ENCODE data around the gene DAAM2.

The DAAM2 gene

DNA sequence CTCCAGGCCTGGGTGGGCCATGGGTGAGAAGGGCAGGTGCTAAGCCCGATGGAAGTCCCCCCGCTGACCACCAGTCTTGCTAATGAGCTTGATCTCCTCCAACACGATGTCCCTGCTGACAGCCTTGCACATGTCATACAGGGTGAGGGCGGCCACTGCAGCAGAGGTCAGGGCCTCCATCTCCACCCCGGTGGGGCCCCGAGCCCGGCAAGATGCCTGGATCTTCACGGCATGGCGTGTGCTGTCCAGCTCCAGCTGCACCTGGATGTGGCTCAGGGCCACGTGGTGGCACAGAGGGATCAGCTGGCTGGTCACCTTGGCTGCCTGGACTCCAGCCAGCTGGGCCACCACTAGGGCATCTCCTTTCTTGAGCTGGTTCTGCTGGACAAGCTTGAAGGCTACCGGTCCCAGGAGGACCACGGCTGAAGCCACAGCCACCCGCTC is 114.2 kb downstream of the DAAM2 start:
- Histone ChIP-seq H3K4me1 (ENCODE audit: insufficient read depth, low read length, poor library complexity, severe bottlenecking) (no peaks in the 10 kb centered on the region), H3K4me3 (ENCODE audit: low read length, poor library complexity, severe bottlenecking) (no peak overlapping the region), H3K27me3 (ENCODE audit: insufficient read depth, low read length, poor library complexity, severe bottlenecking) (no peaks in the 10 kb centered on the region), H3K9me2 (replicated peaks; ENCODE audit: low read depth, low read length) (no peaks in the 10 kb centered on the region), H3K79me2 (ENCODE audit: insufficient read depth, low read length) (no peaks in the 10 kb centered on the region), H3F3A (ENCODE audit: low read depth) (no peaks in the 10 kb centered on the region), H2AFZ (ENCODE audit: low read length) (no peak overlapping the region), H3K36me3 (ENCODE audit: insufficient read depth, low read length) (no peaks in the 10 kb centered on the region), H3K9ac (ENCODE audit: low read depth, low read length, poor library complexity, severe bottlenecking) (no peak overlapping the region), H3K9me3 (ENCODE audit: insufficient read depth, low read depth, low read length) (no peaks in the 10 kb centered on the region), H4K20me1 (ENCODE audit: insufficient read depth, low read length, poor library complexity, severe bottlenecking) (no peaks in the 10 kb centered on the region), H3K4me2 (ENCODE audit: low read depth, low read length, poor library complexity, severe bottlenecking) (no peak overlapping the region)
- TF ChIP-seq EZH2phosphoT487 (IDR thresholded peaks at IDR 0.05; ENCODE audit: borderline replicate concordance): no peak
- TF ChIP-seq, protein P1, sequence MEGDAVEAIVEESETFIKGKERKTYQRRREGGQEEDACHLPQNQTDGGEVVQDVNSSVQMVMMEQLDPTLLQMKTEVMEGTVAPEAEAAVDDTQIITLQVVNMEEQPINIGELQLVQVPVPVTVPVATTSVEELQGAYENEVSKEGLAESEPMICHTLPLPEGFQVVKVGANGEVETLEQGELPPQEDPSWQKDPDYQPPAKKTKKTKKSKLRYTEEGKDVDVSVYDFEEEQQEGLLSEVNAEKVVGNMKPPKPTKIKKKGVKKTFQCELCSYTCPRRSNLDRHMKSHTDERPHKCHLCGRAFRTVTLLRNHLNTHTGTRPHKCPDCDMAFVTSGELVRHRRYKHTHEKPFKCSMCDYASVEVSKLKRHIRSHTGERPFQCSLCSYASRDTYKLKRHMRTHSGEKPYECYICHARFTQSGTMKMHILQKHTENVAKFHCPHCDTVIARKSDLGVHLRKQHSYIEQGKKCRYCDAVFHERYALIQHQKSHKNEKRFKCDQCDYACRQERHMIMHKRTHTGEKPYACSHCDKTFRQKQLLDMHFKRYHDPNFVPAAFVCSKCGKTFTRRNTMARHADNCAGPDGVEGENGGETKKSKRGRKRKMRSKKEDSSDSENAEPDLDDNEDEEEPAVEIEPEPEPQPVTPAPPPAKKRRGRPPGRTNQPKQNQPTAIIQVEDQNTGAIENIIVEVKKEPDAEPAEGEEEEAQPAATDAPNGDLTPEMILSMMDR (conservative IDR thresholded peaks at IDR 0.05; ENCODE audit: low read length): no peak

DNA sequence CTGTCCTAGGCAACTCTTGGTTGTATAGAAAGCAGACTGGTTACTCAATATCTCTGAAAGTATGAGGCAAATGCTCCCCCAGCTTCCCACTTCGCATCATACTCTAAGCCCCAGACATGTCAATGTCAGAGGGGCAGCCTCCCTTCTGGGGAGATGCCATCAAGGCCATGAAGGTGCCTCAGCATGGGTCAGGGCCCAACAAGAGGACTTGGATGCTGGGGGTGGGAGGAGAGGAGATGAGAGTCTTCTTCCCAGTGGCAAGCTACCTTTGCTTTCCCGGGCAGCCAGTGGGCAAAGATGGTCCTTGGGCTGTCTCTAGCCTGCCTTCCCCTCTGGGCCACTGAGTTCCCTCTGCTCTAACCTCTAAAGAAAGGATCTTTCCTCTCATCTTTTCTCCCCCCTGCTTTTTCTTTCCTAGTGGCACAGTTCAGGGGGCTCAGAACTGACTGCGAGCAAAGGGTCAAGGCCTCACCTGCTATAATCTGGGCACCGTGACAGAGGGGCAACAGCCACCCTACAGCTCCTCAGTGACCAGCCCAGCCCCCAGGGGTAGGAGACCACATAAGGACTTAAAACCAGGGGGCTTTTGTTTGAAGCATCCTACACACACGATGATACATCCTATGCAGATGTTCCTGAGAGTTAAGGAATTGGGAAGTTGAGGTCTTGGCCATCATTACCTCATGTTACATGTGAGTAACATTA is 115.8 kb downstream of the DAAM2 start:
- Histone ChIP-seq H3K9me3 (ENCODE audit: insufficient read depth, low read depth, low read length) (no peaks in the 10 kb centered on the region), H3K9ac (ENCODE audit: low read depth, low read length, poor library complexity, severe bottlenecking) (no peak overlapping the region), H3K27me3 (ENCODE audit: insufficient read depth, low read length, poor library complexity, severe bottlenecking) (no peaks in the 10 kb centered on the region), H3K4me1 (ENCODE audit: insufficient read depth, low read length, poor library complexity, severe bottlenecking) (no peaks in the 10 kb centered on the region), H3K4me2 (ENCODE audit: low read depth, low read length, poor library complexity, severe bottlenecking) (no peak overlapping the region), H3F3A (ENCODE audit: low read depth) (no peaks in the 10 kb centered on the region), H3K79me2 (ENCODE audit: insufficient read depth, low read length) (no peaks in the 10 kb centered on the region), H3K4me3 (ENCODE audit: low read length, poor library complexity, severe bottlenecking) (no peak overlapping the region), H3K9me2 (replicated peaks; ENCODE audit: low read depth, low read length) (no peaks in the 10 kb centered on the region), H4K20me1 (ENCODE audit: insufficient read depth, low read length, poor library complexity, severe bottlenecking) (no peaks in the 10 kb centered on the region), H2AFZ (ENCODE audit: low read length) (no peak overlapping the region), H3K36me3 (ENCODE audit: insufficient read depth, low read length) (no peaks in the 10 kb centered on the region)
- TF ChIP-seq, protein P1 (conservative IDR thresholded peaks at IDR 0.05; ENCODE audit: low read length): no peak
- TF ChIP-seq EZH2phosphoT487 (IDR thresholded peaks at IDR 0.05; ENCODE audit: borderline replicate concordance): no peak

DNA sequence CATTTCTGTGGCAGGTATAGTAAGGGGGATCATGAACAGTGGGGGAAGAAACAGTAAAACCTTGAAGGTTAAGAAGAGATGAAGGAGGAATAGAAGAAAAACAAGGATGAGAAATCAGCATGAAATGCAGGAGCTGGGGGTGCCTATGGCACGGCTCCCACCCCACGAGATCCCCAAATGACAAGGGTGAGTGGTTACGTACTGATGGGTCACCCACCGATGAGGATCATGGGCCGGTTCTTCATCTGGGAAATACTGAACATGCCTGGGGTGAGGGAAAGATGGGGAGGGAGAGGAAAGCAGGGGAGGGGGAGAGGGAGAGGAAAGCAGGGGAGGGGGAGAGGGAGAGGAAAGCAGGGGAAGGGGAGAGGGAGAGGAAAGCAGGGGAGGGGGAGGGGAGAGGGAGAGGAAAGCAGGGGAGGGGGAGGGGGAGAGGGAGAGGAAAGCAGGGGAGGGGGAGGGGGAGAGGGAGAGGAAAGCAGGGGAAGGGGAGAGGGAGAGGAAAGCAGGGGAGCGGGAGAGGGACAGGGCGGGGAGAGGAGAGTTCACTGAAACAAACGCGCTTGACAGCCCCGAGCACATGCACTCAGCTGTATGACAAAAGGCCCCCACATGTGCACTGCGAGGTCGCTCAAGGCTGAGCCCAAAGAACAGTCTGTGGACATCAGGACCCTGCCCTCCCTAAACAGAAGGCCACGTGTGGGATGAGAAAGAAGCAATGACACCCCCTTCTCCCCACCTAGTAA is 116.8 kb downstream of the DAAM2 start:
- no peaks in the 10 kb centered on the region for H3F3A ChIP-seq (ENCODE audit: low read depth)
- no peak overlapping the region for H3K9ac ChIP-seq (ENCODE audit: low read depth, low read length, poor library complexity, severe bottlenecking)
- no peaks in the 10 kb centered on the region for H4K20me1 ChIP-seq (ENCODE audit: insufficient read depth, low read length, poor library complexity, severe bottlenecking)
- TF ChIP-seq, protein P1 (conservative IDR thresholded peaks at IDR 0.05; ENCODE audit: low read length): no peak
- TF ChIP-seq EZH2phosphoT487 (IDR thresholded peaks at IDR 0.05; ENCODE audit: borderline replicate concordance): no peak
- no peaks in the 10 kb centered on the region for H3K79me2 ChIP-seq (ENCODE audit: insufficient read depth, low read length)
- no peak overlapping the region for H3K4me3 ChIP-seq (ENCODE audit: low read length, poor library complexity, severe bottlenecking)
- H3K4me2 ChIP-seq (ENCODE audit: low read depth, low read length, poor library complexity, severe bottlenecking): no peak overlapping the region
- no peaks in the 10 kb centered on the region for H3K9me2 ChIP-seq (replicated peaks; ENCODE audit: low read depth, low read length)
- no peaks in the 10 kb centered on the region for H3K36me3 ChIP-seq (ENCODE audit: insufficient read depth, low read length)
- no peaks in the 10 kb centered on the region for H3K9me3 ChIP-seq (ENCODE audit: insufficient read depth, low read depth, low read length)
- H3K4me1 ChIP-seq (ENCODE audit: insufficient read depth, low read length, poor library complexity, severe bottlenecking): no peaks in the 10 kb centered on the region
- H3K27me3 ChIP-seq (ENCODE audit: insufficient read depth, low read length, poor library complexity, severe bottlenecking): no peaks in the 10 kb centered on the region
- no peak overlapping the region for H2AFZ ChIP-seq (ENCODE audit: low read length)

All from Loucy (cell line).